Muscle of arm (tissue), 12 donors: ENCODE measurements around the gene ELOB. TPM values are rescaled to one million over a fixed set of nuclear protein-coding genes. Genes with fewer than 3 reads are reported as not detected.

Source experiments
- DNase-seq: peaks from one replicate; pipeline ENCODE4 v3.0.0-alpha.2; 2013
- polyA plus RNA-seq, 12 donors: library from polyadenylated mRNA; unstranded; fragments of 120-200 nt; gene quantifications; one replicate each; pipeline ENCODE4 v1.2.1, GENCODE V29; 2013; ENCODE audit not compliant: insufficient read length in 12 of 12

ELOB gene
- polyA plus RNA-seq, 12 donors, result 77.3 to 189 (median 135) TPM; not detected in 1

GRCh38 chr16:2752850-2753732 is 24.0 kb downstream of the ELOB start:
- DNase-seq, result peak; percentile 87

GRCh38 chr16:2752035-2752849 is 24.8 kb downstream of the ELOB start, which contains the start of gene SRRM2:
TSS of gene SRRM2 (plus strand) at chr16:2752638. CDS start at chr16:2756365, 3,727 bp downstream.
- peak; percentile 98 for DNase-seq

- no peak for DNase-seq
Measured at GRCh38 chr16:2751577-2752034, 25.5 kb downstream of the ELOB start.

- DNase-seq, result no peak
Measured at GRCh38 chr16:2749936-2750335, 27.1 kb downstream of the ELOB start.

GRCh38 chr16:2749476-2749875 is 27.6 kb downstream of the ELOB start:
- DNase-seq, result no peak

DNA sequence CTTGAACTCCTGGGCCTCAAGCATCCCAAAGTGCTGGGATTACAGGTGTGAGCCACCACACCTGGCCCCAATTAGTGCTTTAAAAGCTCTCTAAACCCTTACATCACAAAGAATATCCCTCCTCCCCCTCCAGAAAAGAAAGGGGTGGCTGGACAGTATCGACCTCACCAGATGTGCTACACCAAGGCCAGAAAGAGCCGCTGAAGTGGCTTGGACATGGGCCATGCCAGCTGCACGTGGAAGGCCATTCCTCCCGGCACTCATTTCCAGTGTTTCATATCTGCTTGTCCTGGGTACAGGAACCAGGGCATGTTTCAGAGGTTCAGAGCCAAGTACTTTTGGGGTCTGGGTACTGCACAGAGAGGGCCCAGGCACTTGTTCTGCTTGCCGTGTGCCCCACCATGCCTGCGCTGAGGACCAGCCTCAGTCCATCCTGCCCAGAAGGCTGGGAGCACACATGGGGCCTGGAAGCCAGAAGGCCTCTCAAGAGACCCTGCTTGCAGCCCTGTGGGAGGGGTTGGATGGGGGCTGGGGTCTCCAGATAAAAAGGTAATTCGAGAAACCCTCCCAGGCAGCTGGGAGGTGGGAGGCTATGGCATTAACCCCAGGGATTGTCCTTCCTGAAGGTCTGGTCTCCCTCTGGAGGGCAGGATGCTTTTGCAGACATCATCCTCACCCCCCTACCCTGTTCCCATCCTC is 28.2 kb downstream of the ELOB start:
- no peak for DNase-seq

DNA sequence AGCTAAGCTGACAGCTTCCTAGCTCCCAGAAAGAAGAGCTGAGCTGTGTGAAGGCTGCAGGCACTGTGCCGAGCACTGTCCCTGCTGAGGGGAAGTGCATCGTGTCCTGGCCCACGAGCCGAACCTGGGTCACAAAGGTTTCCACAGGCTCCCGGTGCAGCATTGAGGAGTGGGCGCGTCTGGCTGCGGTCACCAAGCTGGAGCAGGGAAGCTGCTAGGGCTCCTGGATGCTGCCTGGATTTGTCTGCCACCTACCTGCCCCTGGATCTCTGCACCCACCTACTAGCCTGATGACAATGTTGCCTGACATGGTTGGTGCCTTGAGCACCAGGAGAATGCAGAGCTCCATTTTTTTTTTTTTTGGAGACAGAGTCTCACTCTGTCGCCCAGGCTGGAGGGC is 31.1 kb downstream of the ELOB start:
- DNase-seq, result no peak

GRCh38 chr16:2745116-2745890 is 31.8 kb downstream of the ELOB start:
- no peak for DNase-seq

- no peak for DNase-seq
Measured at GRCh38 chr16:2744711-2745110, 32.4 kb downstream of the ELOB start.

- DNase-seq, result no peak
Measured at GRCh38 chr16:2743007-2743810, 33.9 kb downstream of the ELOB start.

DNA sequence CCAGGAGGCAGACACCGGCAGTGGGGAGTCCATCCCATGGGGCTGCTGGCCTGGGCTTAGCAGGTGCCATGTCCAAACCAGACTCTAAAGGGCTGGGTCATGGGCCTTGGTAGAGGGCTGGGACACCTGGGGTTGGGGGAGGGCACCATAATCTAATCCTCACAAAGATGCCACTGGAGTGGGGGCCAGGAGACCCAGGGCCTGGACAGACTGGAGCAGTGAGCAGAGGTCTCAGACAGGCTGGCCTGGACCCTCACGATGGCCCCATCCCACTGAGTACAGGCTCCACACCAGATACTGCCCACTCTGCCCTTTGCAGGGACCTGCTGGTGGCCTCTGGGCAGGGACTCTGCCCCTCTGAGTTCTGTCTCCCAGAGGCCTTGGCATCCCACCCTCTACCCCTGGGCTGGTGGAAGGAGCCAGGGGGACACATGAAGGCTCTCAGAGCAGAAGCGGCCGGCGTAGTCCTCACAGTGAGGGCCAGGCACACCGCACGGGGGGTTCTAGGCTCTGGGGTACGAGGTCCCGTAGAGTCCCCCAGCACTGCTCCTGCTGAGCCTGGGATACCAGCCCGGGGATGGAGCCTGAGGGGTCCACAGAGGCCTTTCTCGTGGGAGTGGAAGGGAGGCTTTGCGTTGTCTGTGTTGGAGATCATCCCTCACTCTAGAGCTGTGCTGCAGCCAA is 34.6 kb downstream of the ELOB start:
- DNase-seq, result no peak

- DNase-seq, result no peak
Measured at GRCh38 chr16:2741168-2741567, 35.9 kb downstream of the ELOB start.

DNA sequence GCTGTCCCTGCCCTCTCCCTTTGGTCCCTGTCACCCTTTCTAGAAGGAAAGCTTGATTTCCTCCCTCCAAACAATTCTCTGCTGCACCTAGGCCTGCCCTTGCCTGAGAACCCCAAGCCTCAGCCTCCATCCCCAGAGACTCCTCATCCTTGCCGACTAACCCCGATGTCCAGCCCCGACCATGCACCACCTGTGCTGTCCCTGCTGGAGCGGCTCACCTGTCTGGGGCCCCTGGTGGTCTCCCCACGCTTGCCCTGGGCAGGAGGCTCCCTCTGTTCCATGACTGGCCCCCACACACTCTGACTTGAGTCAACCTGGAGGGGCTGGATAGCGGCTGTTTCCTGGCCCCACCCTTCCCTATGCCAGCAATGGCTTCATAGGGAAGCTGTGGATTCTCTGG is 36.6 kb downstream of the ELOB start:
- DNase-seq, result no peak

DNA sequence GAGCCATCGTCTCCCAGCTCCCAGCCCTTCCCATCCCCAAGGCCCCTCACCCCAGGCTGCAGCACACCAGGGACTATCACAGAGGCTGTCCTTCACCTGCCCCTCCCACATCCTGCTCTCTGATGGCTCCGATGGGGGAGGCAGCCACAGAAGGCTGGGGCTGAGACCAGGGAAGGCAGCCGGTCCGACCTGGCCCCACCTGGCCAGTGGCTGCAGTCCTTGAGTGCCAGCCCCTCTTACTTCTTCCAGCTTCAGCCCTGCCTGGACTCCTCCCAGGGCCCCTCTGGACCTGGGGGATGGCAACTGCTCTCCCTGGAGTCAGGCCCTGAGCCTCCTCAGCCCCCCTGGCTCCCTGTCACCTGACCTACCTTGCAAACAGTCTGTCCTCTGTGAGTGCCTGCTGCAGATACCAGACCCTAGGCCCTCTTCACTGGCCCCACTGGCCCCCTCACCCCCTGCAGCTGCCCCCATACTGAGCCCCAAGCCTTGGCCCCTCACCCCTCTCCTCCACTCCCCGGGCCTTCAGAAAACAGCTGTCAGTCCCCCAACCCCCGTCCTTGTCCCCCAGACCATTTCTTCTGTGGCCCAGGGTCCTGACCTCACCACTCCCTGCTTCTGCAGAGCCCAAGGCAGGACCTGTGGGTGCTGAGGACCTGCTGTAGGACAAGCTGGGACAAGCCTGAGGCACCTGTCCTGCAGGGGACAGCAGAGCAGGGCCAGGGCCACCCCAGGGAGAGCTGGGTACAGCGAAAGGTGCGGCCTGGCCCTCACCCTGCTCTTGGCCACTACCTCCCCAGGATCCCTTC is 37.3 kb downstream of the ELOB start:
- no peak for DNase-seq

GRCh38 chr16:2738615-2739014 is 38.5 kb downstream of the ELOB start:
- DNase-seq, result no peak

DNA sequence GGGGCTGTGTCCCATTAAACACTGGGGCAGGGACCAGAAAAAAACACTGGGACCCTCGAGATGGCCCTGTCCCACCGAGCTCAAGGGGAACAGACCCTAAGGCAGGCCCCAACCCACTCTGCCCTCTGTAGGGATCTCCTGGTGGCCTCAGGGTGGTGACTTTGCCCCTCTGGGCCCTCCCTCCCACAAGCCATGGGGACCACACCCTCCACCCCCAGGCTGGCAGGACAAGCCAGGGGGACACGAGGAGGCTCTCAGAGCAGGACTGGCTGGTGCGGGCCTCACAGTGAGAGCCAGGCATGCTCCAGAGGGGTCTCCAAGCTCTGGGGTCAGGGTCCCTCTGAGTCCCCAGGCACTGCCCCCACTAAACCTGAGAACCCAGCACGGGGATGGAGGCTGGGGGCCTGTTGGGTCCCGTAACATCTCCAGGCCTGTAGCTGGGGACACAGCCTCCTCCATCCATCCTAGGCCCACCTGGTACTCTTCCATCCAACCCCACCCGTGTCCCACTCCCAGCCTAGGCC is 39.1 kb downstream of the ELOB start:
- no peak for DNase-seq

GRCh38 chr16:2737238-2737605 is 39.9 kb downstream of the ELOB start:
- DNase-seq, result no peak

DNA sequence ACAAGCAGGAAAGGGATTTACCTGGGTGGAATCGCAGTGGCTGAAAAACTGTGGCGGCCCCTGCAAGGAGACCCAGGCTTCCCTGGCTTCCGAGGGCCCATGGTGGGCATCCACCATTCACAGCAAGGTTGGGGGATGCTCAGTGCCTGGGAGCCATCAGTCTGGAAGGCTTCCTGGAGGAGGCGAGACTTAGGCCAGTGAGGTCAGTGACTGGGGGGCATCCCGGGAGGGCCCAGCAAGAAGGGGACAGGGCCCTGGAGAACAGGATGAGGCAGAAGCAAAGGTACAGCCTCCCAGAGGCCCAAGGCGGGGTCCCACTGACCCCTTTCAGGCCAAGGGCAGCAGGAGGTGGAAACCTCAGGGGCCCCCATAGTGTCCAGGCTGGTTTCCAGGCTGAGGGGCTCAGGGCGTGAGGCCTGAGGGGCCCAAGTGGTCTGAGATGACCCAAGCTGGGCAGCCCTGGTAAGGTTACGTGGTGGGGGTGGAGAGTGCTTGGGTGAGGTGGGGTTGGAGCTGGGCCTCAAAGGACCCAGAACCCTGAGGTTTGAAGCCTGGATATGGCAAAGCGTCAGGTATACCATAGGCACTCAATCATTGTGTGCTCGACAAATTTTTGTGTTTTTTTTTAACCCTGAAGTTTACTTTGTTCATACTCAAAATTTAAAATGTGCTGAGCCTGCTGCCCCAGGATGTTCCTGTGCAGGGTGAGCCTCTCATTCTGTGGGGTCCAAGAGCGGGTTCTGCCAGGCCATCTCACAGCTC is 40.4 kb downstream of the ELOB start:
- DNase-seq, result no peak
